CD4-positive, alpha-beta T cell (primary cell): ENCODE measurements around the gene SORCS2. TPM values are rescaled to one million over a fixed set of nuclear protein-coding genes. Genes with fewer than 3 reads are reported as not detected.
A peak's percentile ranks its signal among the peaks of the same experiment; 100 is the strongest.

Experiments used
- ATAC-seq: fragments of 200-7000 bp; cut with Tn5 transposase; one replicate; pipeline ENCODE4 v1.10.0; 2022; ENCODE audit warnings: mild to moderate bottlenecking; ENCODE audit not compliant: poor library complexity
- CTCF ChIA-PET: fragments of 350-600 bp; sonication (Branson Sonifier 250); formaldehyde crosslinking; loops from one replicate; lab custom pipeline; 2021; ENCODE audit warnings: antibody characterized with exemption, inconsistent platforms; lab: Charles Lee
- POLR2A ChIA-PET: fragments of 350-600 bp; sonication (Branson Sonifier 250); formaldehyde crosslinking; loops from one replicate; lab custom pipeline; 2021; ENCODE audit warnings: antibody characterized with exemption, inconsistent platforms; lab: Charles Lee
- DNase-seq, 14 experiments: peaks; one replicate each; pipeline ENCODE4 v3.0.0-alpha.2; 2013 to 2020; ENCODE audit warnings: mixed read lengths in 2 of 14
- H3K27ac ChIP-seq, 2 donors: one replicate each; pipeline versions ENCODE4 v1.5.1 to v1.7.0; 2013; ENCODE audit warnings: low read length in 2 of 2, low read depth in 1 of 2, mild to moderate bottlenecking in 1 of 2
- H3K27me3 ChIP-seq, 2 experiments: 1 replicate in 1 of 2; 2 replicates in 1 of 2; pipeline versions ENCODE4 v1.6.1 to v1.7.0; 2013; ENCODE audit warnings: low read length in 2 of 2, control low read depth in 1 of 2, mild to moderate bottlenecking in 1 of 2, moderate library complexity in 1 of 2; ENCODE audit not compliant: insufficient read depth in 2 of 2, control insufficient read depth in 1 of 2
- H3K36me3 ChIP-seq: one replicate; pipeline ENCODE4 v1.6.1; 2013; ENCODE audit warnings: low read length, control low read depth; ENCODE audit not compliant: insufficient read depth
- H3K4me1 ChIP-seq: one replicate; pipeline ENCODE4 v1.6.1; 2013; ENCODE audit warnings: low read length, control low read depth; ENCODE audit not compliant: insufficient read depth
- H3K4me3 ChIP-seq: one replicate; pipeline ENCODE4 v1.5.1; 2013; ENCODE audit warnings: mild to moderate bottlenecking, low read length, moderate library complexity
- H3K9me3 ChIP-seq, 2 experiments: 1 replicate in 1 of 2; 2 replicates in 1 of 2; pipeline versions ENCODE4 v1.6.1 to v1.7.0; 2013; ENCODE audit warnings: low read length in 2 of 2, mild to moderate bottlenecking in 2 of 2, control low read depth in 1 of 2, moderate library complexity in 1 of 2; ENCODE audit not compliant: control insufficient read depth in 1 of 2, insufficient read depth in 1 of 2
- H3K27ac Mint-ChIP-seq: one replicate; pipeline ENCODE4 v1.8.0; 2020; ENCODE audit warnings: mixed read lengths
- H3K27me3 Mint-ChIP-seq: one replicate; pipeline ENCODE4 v1.8.0; 2021; ENCODE audit warnings: mixed read lengths
- H3K36me3 Mint-ChIP-seq: one replicate; pipeline ENCODE4 v1.8.0; 2021; ENCODE audit warnings: low read depth, mixed read lengths
- H3K4me1 Mint-ChIP-seq: one replicate; pipeline ENCODE4 v1.8.0; 2021; ENCODE audit warnings: low read depth, mixed read lengths
- H3K4me3 Mint-ChIP-seq: one replicate; pipeline ENCODE4 v1.8.0; 2020; ENCODE audit warnings: mild to moderate bottlenecking, mixed read lengths
- H3K9me3 Mint-ChIP-seq: one replicate; pipeline ENCODE4 v1.8.0; 2020; ENCODE audit warnings: mixed read lengths
- intact Hi-C, 2 experiments: fragments of 100-400 bp; cut with DNase I in 1 of 2; cut with micrococcal nuclease in 1 of 2; formaldehyde crosslinking; loops; one replicate each; pipeline versions ENCODE4 v1.15.1 to v1.9.0; 2023 to 2025; cut with DNase I, micrococcal nuclease
- total RNA-seq, 174 experiments: library from RNA in 2 of 174; stranded (reverse) in 2 of 174; gene quantifications; one replicate each; pipeline ENCODE4 v1.2.3 and lab custom pipeline; 2021 to 2026
- TF ChIP-seq, protein P1 (sequence below): fragments of 200-600 bp; IDR thresholded peaks from one replicate; pipeline ENCODE4 v1.8.0; 2022; ENCODE audit warnings: antibody characterized with exemption, mild to moderate bottlenecking

The SORCS2 gene
- total RNA-seq, 2 experiments from 2014 or later = not detected

DNA sequence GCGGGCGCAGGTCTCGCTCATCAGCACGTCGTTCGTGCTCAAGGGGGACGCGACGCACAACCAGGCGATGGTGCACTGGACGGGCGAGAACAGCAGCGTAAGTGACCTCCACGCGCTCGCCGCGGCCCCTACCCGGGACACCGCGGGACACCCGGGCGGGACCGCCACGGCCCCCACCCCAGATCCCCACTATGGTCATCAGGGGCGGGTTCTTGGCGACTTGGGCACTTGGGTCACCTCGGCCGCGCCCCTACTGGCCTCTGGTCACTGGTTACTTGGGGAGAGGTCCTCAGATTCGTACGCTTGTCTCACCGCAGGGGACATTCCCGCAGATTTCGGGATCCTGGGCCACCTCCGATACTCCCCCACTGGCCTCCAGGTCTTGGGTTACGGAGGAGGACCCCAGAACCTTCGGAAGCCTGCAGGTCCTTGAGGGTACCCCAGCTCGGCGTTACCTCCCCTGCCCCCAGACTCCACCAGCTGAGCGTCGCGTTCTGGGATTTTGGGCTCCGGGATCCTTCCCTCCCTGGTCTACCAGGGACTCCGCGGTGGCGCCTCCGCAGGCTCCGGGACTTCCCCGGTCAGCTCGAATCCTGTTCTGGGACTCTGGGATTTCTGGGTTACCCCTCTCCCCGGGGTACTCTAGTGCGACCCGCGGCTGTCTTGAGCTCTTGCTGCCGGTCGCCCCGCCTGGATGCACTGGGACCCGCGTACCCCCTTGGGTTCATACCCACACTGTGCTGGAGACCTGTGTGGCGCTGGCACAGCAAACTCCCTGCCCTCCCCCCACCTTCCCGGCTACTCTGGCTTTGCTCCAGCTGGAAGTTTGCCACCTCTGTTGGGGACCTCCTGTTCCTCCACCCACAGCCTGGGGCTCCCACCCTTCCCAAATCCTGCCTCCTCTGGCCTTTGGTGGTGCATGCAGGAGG, 956 bp downstream of the SORCS2 start:
- intact Hi-C loops = loop anchor here (5.0 to 10.0 kb wide), 4 partner anchors 529 to 792 kb away; no protein-coding TSS in a partner anchor
- no peak overlapping the region for H3K27ac Mint-ChIP-seq
- Histone ChIP-seq H3K9me3 (no peaks in the 10 kb centered on the region), H3K27ac (no peak overlapping the region), H3K27me3 (peaks cover 34 to 62% of the 10 kb centered on the region in 2 experiments), H3K36me3 (no peaks in the 10 kb centered on the region), H3K4me3 (no peak overlapping the region), H3K4me1 (peaks cover 8% of the 10 kb centered on the region)
- no peaks in the 10 kb centered on the region for H3K9me3 Mint-ChIP-seq
- no peaks in the 10 kb centered on the region for H3K4me1 Mint-ChIP-seq
- DNase-seq (no peak), ATAC-seq (no peak)
- TF ChIP-seq, protein P1, sequence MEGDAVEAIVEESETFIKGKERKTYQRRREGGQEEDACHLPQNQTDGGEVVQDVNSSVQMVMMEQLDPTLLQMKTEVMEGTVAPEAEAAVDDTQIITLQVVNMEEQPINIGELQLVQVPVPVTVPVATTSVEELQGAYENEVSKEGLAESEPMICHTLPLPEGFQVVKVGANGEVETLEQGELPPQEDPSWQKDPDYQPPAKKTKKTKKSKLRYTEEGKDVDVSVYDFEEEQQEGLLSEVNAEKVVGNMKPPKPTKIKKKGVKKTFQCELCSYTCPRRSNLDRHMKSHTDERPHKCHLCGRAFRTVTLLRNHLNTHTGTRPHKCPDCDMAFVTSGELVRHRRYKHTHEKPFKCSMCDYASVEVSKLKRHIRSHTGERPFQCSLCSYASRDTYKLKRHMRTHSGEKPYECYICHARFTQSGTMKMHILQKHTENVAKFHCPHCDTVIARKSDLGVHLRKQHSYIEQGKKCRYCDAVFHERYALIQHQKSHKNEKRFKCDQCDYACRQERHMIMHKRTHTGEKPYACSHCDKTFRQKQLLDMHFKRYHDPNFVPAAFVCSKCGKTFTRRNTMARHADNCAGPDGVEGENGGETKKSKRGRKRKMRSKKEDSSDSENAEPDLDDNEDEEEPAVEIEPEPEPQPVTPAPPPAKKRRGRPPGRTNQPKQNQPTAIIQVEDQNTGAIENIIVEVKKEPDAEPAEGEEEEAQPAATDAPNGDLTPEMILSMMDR = no peak
- POLR2A ChIA-PET = no interaction called here
- CTCF ChIA-PET = no interaction called here
- peaks cover 78% of the 10 kb centered on the region for H3K27me3 Mint-ChIP-seq
- H3K4me3 Mint-ChIP-seq = peak overlapping the region; percentile 15
- H3K36me3 Mint-ChIP-seq = no peaks in the 10 kb centered on the region

DNA sequence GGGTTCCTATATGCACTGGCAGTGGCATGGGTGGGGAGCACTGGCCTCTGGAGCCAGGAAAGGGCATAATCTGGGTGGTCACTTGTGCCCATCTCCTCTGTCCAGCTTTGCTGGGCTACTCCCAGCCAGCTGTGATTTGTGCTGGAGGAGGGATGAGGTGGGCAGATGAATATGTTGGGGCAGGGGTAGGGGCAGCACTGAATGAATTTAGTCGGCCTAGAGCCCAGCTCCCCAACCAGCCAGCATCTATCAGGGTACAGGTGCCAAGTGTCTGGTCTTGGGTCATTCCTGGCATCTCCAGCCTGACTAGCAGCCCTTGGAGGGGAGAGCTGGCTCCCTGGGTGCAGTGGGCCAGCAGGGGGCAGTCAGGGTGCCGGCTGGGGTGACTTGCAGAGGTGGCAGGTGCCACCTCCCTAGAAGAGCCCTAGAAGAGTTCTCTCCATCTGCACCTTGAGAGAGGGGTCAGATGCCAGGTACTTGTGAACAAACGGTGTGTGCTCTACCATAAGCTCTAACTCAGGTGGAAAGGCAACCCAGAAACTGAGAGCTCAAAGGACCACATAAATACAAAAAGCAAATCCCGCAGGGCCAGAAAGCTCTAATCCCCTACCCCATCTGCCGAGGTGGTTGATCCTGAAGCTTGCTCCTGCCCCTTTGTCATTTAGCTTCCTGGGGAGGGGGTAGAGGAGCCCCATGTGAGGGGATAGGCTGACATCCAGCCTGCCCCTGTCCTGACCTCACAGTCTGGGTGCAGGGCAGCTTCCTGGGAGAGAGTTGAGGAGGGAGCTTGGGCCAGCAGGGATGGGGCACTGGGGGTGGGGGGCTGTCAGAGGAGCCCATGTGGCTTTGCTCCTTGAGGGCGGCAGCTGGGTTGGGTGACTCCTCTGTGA, 2.2 kb downstream of the SORCS2 start:
- no peaks in the 10 kb centered on the region for H3K9me3 Mint-ChIP-seq
- intact Hi-C loops = loop anchor here (5.0 to 10.0 kb wide), 4 partner anchors 528 to 790 kb away; no protein-coding TSS in a partner anchor
- H3K36me3 Mint-ChIP-seq = no peaks in the 10 kb centered on the region
- TF ChIP-seq, protein P1 = no peak
- CTCF ChIA-PET = no interaction called here
- H3K27ac Mint-ChIP-seq = no peak overlapping the region
- H3K27me3 Mint-ChIP-seq = peaks cover 70% of the 10 kb centered on the region
- Histone ChIP-seq H3K4me1 (peaks cover 8% of the 10 kb centered on the region), H3K9me3 (no peaks in the 10 kb centered on the region), H3K36me3 (no peaks in the 10 kb centered on the region), H3K27ac (no peak overlapping the region), H3K27me3 (peaks cover 34 to 58% of the 10 kb centered on the region in 2 experiments), H3K4me3 (no peak overlapping the region)
- no peak for DNase-seq
- H3K4me3 Mint-ChIP-seq = no peak overlapping the region
- POLR2A ChIA-PET = no interaction called here
- no peaks in the 10 kb centered on the region for H3K4me1 Mint-ChIP-seq
- no peak for ATAC-seq

DNA sequence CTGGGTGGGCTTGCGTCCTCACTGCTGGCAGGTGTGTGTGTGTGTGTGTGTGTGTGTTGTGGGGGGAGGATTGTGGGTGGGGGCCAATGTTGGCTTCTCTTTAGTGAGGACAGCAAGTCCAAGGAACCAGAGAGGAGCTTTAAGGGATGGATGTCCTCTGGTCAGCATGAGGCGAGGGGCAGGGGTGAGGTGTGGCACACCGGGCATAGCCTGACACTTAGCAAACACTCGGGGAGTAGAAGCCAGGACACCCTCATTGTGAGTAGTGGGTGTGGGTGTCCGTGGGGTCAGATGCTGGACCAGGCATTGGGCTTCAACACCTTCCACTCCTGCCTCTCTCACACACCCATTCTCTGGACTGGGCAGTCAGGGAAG, 2.8 kb downstream of the SORCS2 start:
- TF ChIP-seq, protein P1 = no peak
- no peaks in the 10 kb centered on the region for H3K9me3 Mint-ChIP-seq
- no peaks in the 10 kb centered on the region for H3K36me3 Mint-ChIP-seq
- Histone ChIP-seq H3K27ac (no peak overlapping the region), H3K4me3 (no peak overlapping the region), H3K27me3 (peaks cover 34 to 53% of the 10 kb centered on the region in 2 experiments), H3K36me3 (no peaks in the 10 kb centered on the region), H3K4me1 (peaks cover 8% of the 10 kb centered on the region), H3K9me3 (no peaks in the 10 kb centered on the region)
- CTCF ChIA-PET = no interaction called here
- H3K27me3 Mint-ChIP-seq = peaks cover 64% of the 10 kb centered on the region
- POLR2A ChIA-PET = no interaction called here
- H3K4me3 Mint-ChIP-seq = no peak overlapping the region
- no peak for DNase-seq
- no peak for ATAC-seq
- intact Hi-C loops = loop anchor here (10.0 kb wide), 2 partner anchors 610 to 790 kb away; no protein-coding TSS in a partner anchor
- no peaks in the 10 kb centered on the region for H3K4me1 Mint-ChIP-seq
- no peak overlapping the region for H3K27ac Mint-ChIP-seq
